Measurements from ENCODE around the gene FFAR1. TPM values are rescaled to one million over a fixed set of nuclear protein-coding genes. Genes with fewer than 3 reads are reported as not detected.
"Not testable (repeated sequence)": the region's sequence is repeated elsewhere in the genome, so short reads cannot be mapped to it uniquely, and the experiment has no call there.

Gene FFAR1
- total and polyA plus RNA-seq, 5 donors, result not detected

- H3K9me3 ChIP-seq (ENCODE audit: control insufficient read depth, low read length), result no peaks in the 10 kb centered on the region
- H3K27ac ChIP-seq (ENCODE audit: low read length), result no peak overlapping the region
- DNase-seq, result no peak
- H3K27me3 ChIP-seq (ENCODE audit: control insufficient read depth, insufficient read depth), result no peaks in the 10 kb centered on the region
- H3K4me3 ChIP-seq (ENCODE audit: low read length), result no peak overlapping the region
- no peaks in the 10 kb centered on the region for H3K4me1 ChIP-seq (ENCODE audit: control insufficient read depth, insufficient read depth, low read length)
- 76% methylated on average over 14 of the region's 14 CpGs for WGBS
- intact Hi-C loops (cut with DNase I), result no loop called here
- ATAC-seq, result no peak
Observed at GRCh38 chr19:35362261-35363000, 14.7 kb downstream of the FFAR1 start.

- ATAC-seq, result no peak
- intact Hi-C loops (cut with DNase I), result no loop called here
- DNase-seq, result no peak
- Histone ChIP-seq H3K4me1 (ENCODE audit: control insufficient read depth, insufficient read depth, low read length) (no peaks in the 10 kb centered on the region), H3K9me3 (ENCODE audit: control insufficient read depth, low read length) (no peaks in the 10 kb centered on the region), H3K4me3 (ENCODE audit: low read length) (no peak overlapping the region), H3K27ac (ENCODE audit: low read length) (no peak overlapping the region), H3K27me3 (ENCODE audit: control insufficient read depth, insufficient read depth) (no peaks in the 10 kb centered on the region)
- WGBS, result 84% methylated on average over 11 of the region's 11 CpGs
Observed at GRCh38 chr19:35363001-35363590, 15.4 kb downstream of the FFAR1 start.

GRCh38 chr19:35363711-35364425 lies 16.2 kb downstream of the FFAR1 start:
- intact Hi-C loops (cut with DNase I), result no loop called here
- H3K4me3 ChIP-seq (ENCODE audit: low read length), result no peak overlapping the region
- 85% methylated on average over 19 of the region's 19 CpGs for WGBS
- no peaks in the 10 kb centered on the region for H3K27me3 ChIP-seq (ENCODE audit: control insufficient read depth, insufficient read depth)
- H3K4me1 ChIP-seq (ENCODE audit: control insufficient read depth, insufficient read depth, low read length), result no peaks in the 10 kb centered on the region
- no peaks in the 10 kb centered on the region for H3K9me3 ChIP-seq (ENCODE audit: control insufficient read depth, low read length)
- ATAC-seq (no peak), DNase-seq (no peak)
- no peak overlapping the region for H3K27ac ChIP-seq (ENCODE audit: low read length)

- intact Hi-C loops (cut with DNase I), result no loop called here
- Histone ChIP-seq H3K4me3 (ENCODE audit: low read length) (no peak overlapping the region), H3K27me3 (ENCODE audit: control insufficient read depth, insufficient read depth) (no peaks in the 10 kb centered on the region), H3K27ac (ENCODE audit: low read length) (no peak overlapping the region), H3K4me1 (ENCODE audit: control insufficient read depth, insufficient read depth, low read length) (no peaks in the 10 kb centered on the region), H3K9me3 (ENCODE audit: control insufficient read depth, low read length) (no peaks in the 10 kb centered on the region)
- WGBS, result 94% methylated on average over 4 of the region's 4 CpGs
- DNase-seq, result no peak
- ATAC-seq, result no peak
Observed at GRCh38 chr19:35365303-35365702, 17.6 kb downstream of the FFAR1 start.

- DNase-seq, result no peak
- Histone ChIP-seq H3K27me3 (ENCODE audit: control insufficient read depth, insufficient read depth) (no peaks in the 10 kb centered on the region), H3K4me3 (ENCODE audit: low read length) (no peak overlapping the region), H3K27ac (ENCODE audit: low read length) (no peak overlapping the region), H3K4me1 (ENCODE audit: control insufficient read depth, insufficient read depth, low read length) (no peaks in the 10 kb centered on the region), H3K9me3 (ENCODE audit: control insufficient read depth, low read length) (no peaks in the 10 kb centered on the region)
- no peak for ATAC-seq
- 65% methylated on average over 1 of the region's 1 CpG for WGBS
- intact Hi-C loops (cut with DNase I), result no loop called here
Observed at GRCh38 chr19:35368378-35368777, 20.7 kb downstream of the FFAR1 start.

GRCh38 chr19:35369522-35369921 lies 21.8 kb downstream of the FFAR1 start:
- Histone ChIP-seq H3K27ac (ENCODE audit: low read length) (no peak overlapping the region), H3K4me1 (ENCODE audit: control insufficient read depth, insufficient read depth, low read length) (no peaks in the 10 kb centered on the region), H3K9me3 (ENCODE audit: control insufficient read depth, low read length) (no peaks in the 10 kb centered on the region), H3K4me3 (ENCODE audit: low read length) (no peak overlapping the region), H3K27me3 (ENCODE audit: control insufficient read depth, insufficient read depth) (no peaks in the 10 kb centered on the region)
- intact Hi-C loops (cut with DNase I), result no loop called here
- DNase-seq (no peak), ATAC-seq (no peak)

GRCh38 chr19:35370722-35371121 lies 23.0 kb downstream of the FFAR1 start, which contains the start of gene GPR42:
Gene GPR42 (plus strand): TSS chr19:35371068. CDS start chr19:35371360, 292 bp downstream.
- Histone ChIP-seq H3K27ac (ENCODE audit: low read length) (no peak within 1 kb of the TSS), H3K4me3 (ENCODE audit: low read length) (no peak within 1 kb of the TSS), H3K27me3 (ENCODE audit: control insufficient read depth, insufficient read depth) (no peaks in the 10 kb centered on the region), H3K4me1 (ENCODE audit: control insufficient read depth, insufficient read depth, low read length) (no peaks in the 10 kb centered on the region), H3K9me3 (ENCODE audit: control insufficient read depth, low read length) (no peaks in the 10 kb centered on the region)
- intact Hi-C loops (cut with DNase I), result no loop called here
- 76% methylated on average over 7 of the region's 8 CpGs for WGBS
- ATAC-seq, result no peak
- DNase-seq, result no peak

GRCh38 chr19:35373492-35373891 lies 25.8 kb downstream of the FFAR1 start:
- ATAC-seq (no peak), DNase-seq (no peak)
- H3K27me3 ChIP-seq (ENCODE audit: control insufficient read depth, insufficient read depth), result no peaks in the 10 kb centered on the region
- no peak overlapping the region for H3K27ac ChIP-seq (ENCODE audit: low read length)
- intact Hi-C loops (cut with DNase I), result no loop called here
- no peak overlapping the region for H3K4me3 ChIP-seq (ENCODE audit: low read length)
- 87% methylated on average over 7 of the region's 7 CpGs for WGBS
- H3K9me3 ChIP-seq (ENCODE audit: control insufficient read depth, low read length), result no peaks in the 10 kb centered on the region
- no peaks in the 10 kb centered on the region for H3K4me1 ChIP-seq (ENCODE audit: control insufficient read depth, insufficient read depth, low read length)

- ATAC-seq; intact Hi-C loops (cut with DNase I); DNase-seq; H3K27me3 ChIP-seq (ENCODE audit: control insufficient read depth, insufficient read depth); H3K4me3 ChIP-seq (ENCODE audit: low read length); H3K27ac ChIP-seq (ENCODE audit: low read length); H3K9me3 ChIP-seq (ENCODE audit: control insufficient read depth, low read length); H3K4me1 ChIP-seq (ENCODE audit: control insufficient read depth, insufficient read depth, low read length): not testable (repeated sequence)
Observed at GRCh38 chr19:35374031-35374430, 26.3 kb downstream of the FFAR1 start.

GRCh38 chr19:35375505-35376307 lies 28.0 kb downstream of the FFAR1 start:
- H3K9me3 ChIP-seq (ENCODE audit: control insufficient read depth, low read length), result no peaks in the 10 kb centered on the region
- ATAC-seq, result no peak
- 89% methylated on average over 12 of the region's 12 CpGs for WGBS
- H3K4me3 ChIP-seq (ENCODE audit: low read length), result no peak overlapping the region
- H3K4me1 ChIP-seq (ENCODE audit: control insufficient read depth, insufficient read depth, low read length), result no peaks in the 10 kb centered on the region
- no peak overlapping the region for H3K27ac ChIP-seq (ENCODE audit: low read length)
- intact Hi-C loops (cut with DNase I), result no loop called here
- no peaks in the 10 kb centered on the region for H3K27me3 ChIP-seq (ENCODE audit: control insufficient read depth, insufficient read depth)
- DNase-seq, result no peak

GRCh38 chr19:35377656-35378055 lies 30.0 kb downstream of the FFAR1 start:
- Histone ChIP-seq H3K4me3 (ENCODE audit: low read length) (no peak overlapping the region), H3K9me3 (ENCODE audit: control insufficient read depth, low read length) (no peaks in the 10 kb centered on the region), H3K27me3 (ENCODE audit: control insufficient read depth, insufficient read depth) (no peaks in the 10 kb centered on the region), H3K27ac (ENCODE audit: low read length) (no peak overlapping the region), H3K4me1 (ENCODE audit: control insufficient read depth, insufficient read depth, low read length) (no peaks in the 10 kb centered on the region)
- ATAC-seq, result no peak
- no peak for DNase-seq
- intact Hi-C loops (cut with DNase I), result no loop called here
- 51% methylated on average over 1 of the region's 1 CpG for WGBS

All from right cardiac atrium (tissue), 5 donors.